ENCODE results near the gene CYP2W1. TPM values are rescaled to one million over a fixed set of nuclear protein-coding genes. Genes with fewer than 3 reads are reported as not detected.

Gene CYP2W1
- total and polyA plus RNA-seq, 10 of the 15 experiments (the other 5 are each of a cell fraction or from before 2014, with no cell fraction given), result not detected

GRCh38 chr7:995571-995970, 12.6 kb downstream of the CYP2W1 start:
- Histone ChIP-seq H3K79me2 (ENCODE audit: control insufficient read depth, insufficient read depth, low read length) (no peaks in the 10 kb centered on the region), H3K9ac (ENCODE audit: control insufficient read depth, insufficient read depth, low read length) (no peak overlapping the region), H3K36me3 (ENCODE audit: control insufficient read depth in 2 of 2, insufficient read depth in 2 of 2, low read length in 1 of 2) (peaks cover 3 to 9% of the 10 kb centered on the region in 2 experiments; a peak in 3 of 4 replicates), H3K4me3 (no peak overlapping the region), H3K4me1 (ENCODE audit: control insufficient read depth, insufficient read depth, low read length) (peaks cover 14% of the 10 kb centered on the region), H2AFZ (ENCODE audit: control insufficient read depth, low read depth, low read length) (no peak overlapping the region), H3K4me2 (ENCODE audit: control insufficient read depth, insufficient read depth) (no peak overlapping the region), H4K20me1 (ENCODE audit: control insufficient read depth, insufficient read depth) (no peaks in the 10 kb centered on the region), H3K9me3 (replicated peaks; ENCODE audit: control insufficient read depth, insufficient read depth, low read length) (no peaks in the 10 kb centered on the region), H3K27ac (ENCODE audit: control insufficient read depth, insufficient read depth) (no peak overlapping the region), H3K27me3 (replicated peaks in 1 of 2; ENCODE audit: control insufficient read depth in 2 of 2, insufficient read depth in 2 of 2, low read length in 1 of 2) (no peaks in the 10 kb centered on the region)
- DNase-seq (ENCODE audit: low read depth, low spot score), result no peak
- ChIA-PET POLR2A (interaction anchor here (3.6 kb wide), 1 partner anchor 70 kb away, joined by 29 read pairs; no protein-coding TSS in a partner anchor), SMC1A (ENCODE audit: uncharacterized antibody, unreplicated experiment) (interaction anchor here (3.4 to 6.2 kb wide), 7 partner anchors 27 to 180 kb away, joined by 7 to 121 read pairs (median 28); partner anchors contain the start of genes GPER1 and GPR146), CTCF (interaction anchor here (0.9 to 9.3 kb wide), 9 partner anchors 28 to 187 kb away, joined by 3 to 280 read pairs (median 12); no protein-coding TSS in a partner anchor), RAD21 (ENCODE audit: unreplicated experiment) (interaction anchor here (4.0 to 4.8 kb wide), 4 partner anchors 18 to 181 kb away, joined by 30 to 196 read pairs (median 50); no protein-coding TSS in a partner anchor)
- in situ Hi-C loops (cut with MboI), result loop anchor here (5.0 kb wide), 1 partner anchor 67 kb away; no protein-coding TSS in a partner anchor
- WGBS (ENCODE audit: insufficient coverage, insufficient replicate concordance, low lambda C conversion rate, missing lambda C conversion rate), result 87% methylated on average over 14 of the region's 14 CpGs
- TF ChIP-seq CBFB (IDR thresholded peaks at IDR 0.05; ENCODE audit: low read depth) (no peak), POLR2A (IDR thresholded peaks at IDR 0.05; ENCODE audit: low read depth, low read length) (peak; percentile 40; the same call in 1 of the 2 replicates)
- no TSS peak for BruUV-seq (replicated peaks)
- ATAC-seq, result no peak
- no peak for FAIRE-seq
- intact Hi-C loops (cut with micrococcal nuclease; ENCODE audit: unreplicated experiment), result no loop called here

GRCh38 chr7:996079-996872, 13.3 kb downstream of the CYP2W1 start:
- H3K4me3 ChIP-seq, result no peak overlapping the region
- RAD21 ChIA-PET (ENCODE audit: unreplicated experiment), result interaction anchor here (0.7 to 4.8 kb wide), 3 partner anchors 28 to 90 kb away, joined by 3 to 196 read pairs (median 59); no protein-coding TSS in a partner anchor

More at GRCh38 chr7:996079-996872, 13.3 kb downstream of the CYP2W1 start:
- DNase-seq (ENCODE audit: low read depth, low spot score) (no peak), FAIRE-seq (no peak), ATAC-seq (no peak)
- intact Hi-C loops (cut with micrococcal nuclease; ENCODE audit: unreplicated experiment) (no loop called here), in situ Hi-C loops (cut with MboI) (loop anchor here (5.0 kb wide), 1 partner anchor 66 kb away; no protein-coding TSS in a partner anchor)
- peaks cover 3 to 9% of the 10 kb centered on the region in 2 experiments; a peak in 3 of 4 replicates for H3K36me3 ChIP-seq (ENCODE audit: control insufficient read depth in 2 of 2, insufficient read depth in 2 of 2, low read length in 1 of 2)
- no peak overlapping the region for H3K4me2 ChIP-seq (ENCODE audit: control insufficient read depth, insufficient read depth)
- WGBS (ENCODE audit: insufficient coverage, insufficient replicate concordance, low lambda C conversion rate, missing lambda C conversion rate), result 81% methylated on average over 33 of the region's 38 CpGs
- CTCF ChIA-PET, result interaction anchor here (4.2 to 9.3 kb wide), 3 partner anchors 69 to 179 kb away, joined by 27 to 280 read pairs (median 115); no protein-coding TSS in a partner anchor
- BruUV-seq (replicated peaks), result no TSS peak
- H3K27me3 ChIP-seq (replicated peaks in 1 of 2; ENCODE audit: control insufficient read depth in 2 of 2, insufficient read depth in 2 of 2, low read length in 1 of 2), result no peaks in the 10 kb centered on the region
- 0 out of 2 replicates have a peak, but pooled peaks have one; percentile 14 for TF ChIP-seq POLR2A (IDR thresholded peaks at IDR 0.05; ENCODE audit: low read depth, low read length)
- TF ChIP-seq ZZZ3 (IDR thresholded peaks at IDR 0.05; ENCODE audit: control insufficient read depth, insufficient read length, low read depth), result no peak
- TF ChIP-seq SRF (IDR thresholded peaks at IDR 0.05; ENCODE audit: low read depth in 2 of 2, low read length in 2 of 2), result no peak
- H2AFZ ChIP-seq (ENCODE audit: control insufficient read depth, low read depth, low read length), result no peak overlapping the region
- H3K4me1 ChIP-seq (ENCODE audit: control insufficient read depth, insufficient read depth, low read length), result peaks cover 20% of the 10 kb centered on the region
- H4K20me1 ChIP-seq (ENCODE audit: control insufficient read depth, insufficient read depth), result no peaks in the 10 kb centered on the region
- H3K9me3 ChIP-seq (replicated peaks; ENCODE audit: control insufficient read depth, insufficient read depth, low read length), result no peaks in the 10 kb centered on the region
- H3K79me2 ChIP-seq (ENCODE audit: control insufficient read depth, insufficient read depth, low read length), result no peaks in the 10 kb centered on the region
- SMC1A ChIA-PET (ENCODE audit: uncharacterized antibody, unreplicated experiment), result interaction anchor here (4.2 to 6.2 kb wide), 3 partner anchors 26 to 90 kb away, joined by 28 to 121 read pairs (median 71); partner anchors contain the start of gene GPER1
- no peak overlapping the region for H3K27ac ChIP-seq (ENCODE audit: control insufficient read depth, insufficient read depth)
- POLR2A ChIA-PET, result interaction anchor here (3.6 kb wide), 1 partner anchor 70 kb away, joined by 29 read pairs; no protein-coding TSS in a partner anchor
- H3K9ac ChIP-seq (ENCODE audit: control insufficient read depth, insufficient read depth, low read length), result no peak overlapping the region
